Fibroblast of skin of left biceps (primary cell): ENCODE data around the gene ABHD8.

Source experiments
- DNase-seq, 2 experiments: peaks; one replicate each; pipeline ENCODE4 v3.0.0-alpha.2; 2013; ENCODE audit warnings: low read depth in 2 of 2

The ABHD8 gene

DNA sequence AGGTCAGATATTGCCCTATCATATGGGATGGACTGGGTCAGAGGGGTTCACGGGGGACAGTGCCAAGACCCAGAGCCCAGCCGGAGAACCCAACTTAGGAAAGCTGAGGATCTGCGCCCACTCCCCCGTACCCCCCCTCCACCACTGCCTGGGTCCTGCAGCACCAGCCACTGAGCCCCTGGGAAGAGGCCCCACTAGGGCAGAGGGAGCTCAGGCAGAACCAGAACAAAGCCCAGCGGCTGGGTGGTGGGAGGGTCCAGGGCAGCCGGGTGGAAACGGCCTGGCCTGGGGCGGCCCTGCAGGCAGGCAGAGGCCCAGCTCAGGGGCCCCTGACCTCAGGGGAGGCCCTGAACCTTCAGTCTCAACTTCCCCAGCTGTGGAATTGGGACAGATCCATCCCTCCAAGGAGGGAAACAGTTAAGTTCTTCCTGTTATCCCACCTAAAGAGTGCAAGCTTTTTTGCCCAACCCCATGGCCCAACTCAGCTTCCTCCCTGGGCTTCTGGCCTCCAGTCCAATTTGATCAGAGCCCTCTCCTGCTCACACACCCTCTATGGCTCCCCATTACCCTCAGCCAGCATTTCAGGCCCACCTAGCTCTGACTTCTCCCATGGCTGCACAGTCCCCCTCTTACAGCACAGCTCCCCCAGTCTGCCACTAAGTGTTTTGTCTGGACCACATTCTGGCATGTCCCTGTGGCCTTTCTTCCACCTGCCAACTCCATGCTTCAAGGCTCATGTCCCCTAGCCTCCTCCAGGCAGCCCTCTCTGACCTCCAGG is 60.6 kb downstream of the ABHD8 start:
- no peak for DNase-seq
